Osteoblast (primary cell): Measurements from ENCODE around the gene RFXAP. TPM values are rescaled to one million over a fixed set of nuclear protein-coding genes. Genes with fewer than 3 reads are reported as not detected.

Source experiments
- DNase-seq: peaks from one replicate; pipeline ENCODE4 v3.0.0; 2011; ENCODE audit warnings: low spot score, mixed read lengths; ENCODE audit not compliant: insufficient read length; ENCODE audit errors: missing footprints
- H2AFZ ChIP-seq: 2 replicates; pipeline ENCODE4 v1.6.0; 2011; ENCODE audit warnings: mild to moderate bottlenecking, low read length
- H3K27ac ChIP-seq: 2 replicates; pipeline ENCODE4 v1.5.1; 2011; ENCODE audit warnings: mild to moderate bottlenecking, low read depth, low read length, moderate library complexity
- H3K27me3 ChIP-seq: 2 replicates; pipeline ENCODE4 v1.6.0; 2012; ENCODE audit warnings: mild to moderate bottlenecking, control low read depth, inconsistent platforms, low read length, moderate library complexity; ENCODE audit not compliant: insufficient read depth
- H3K36me3 ChIP-seq: 2 replicates; pipeline ENCODE4 v1.5.1; 2011; ENCODE audit warnings: mild to moderate bottlenecking, low read length, control low read depth, moderate library complexity; ENCODE audit not compliant: insufficient read depth
- H3K4me1 ChIP-seq: 2 replicates; pipeline ENCODE4 v1.5.1; 2011; ENCODE audit warnings: mild to moderate bottlenecking, low read length, control low read depth, moderate library complexity; ENCODE audit not compliant: insufficient read depth
- H3K4me2 ChIP-seq: 2 replicates; pipeline ENCODE4 v1.6.0; 2011; ENCODE audit warnings: mild to moderate bottlenecking, low read length; ENCODE audit not compliant: insufficient read depth
- H3K4me3 ChIP-seq: fragments of 200-600 bp; sonication (generic); 3 replicates; pipeline ENCODE4 v1.5.1; 2012; ENCODE audit warnings: mild to moderate bottlenecking, low read length, inconsistent platforms; ENCODE audit not compliant: insufficient read depth
- H3K79me2 ChIP-seq: 2 replicates; pipeline ENCODE4 v1.6.0; 2012; ENCODE audit warnings: mild to moderate bottlenecking, low read length, control low read depth, inconsistent platforms; ENCODE audit not compliant: insufficient read depth
- H3K9me3 ChIP-seq: 2 replicates; pipeline ENCODE4 v1.5.1; 2011; ENCODE audit warnings: low read depth, low read length, control low read depth
- H4K20me1 ChIP-seq: 2 replicates; pipeline ENCODE4 v1.6.0; 2012; ENCODE audit warnings: mild to moderate bottlenecking, low read length, control low read depth; ENCODE audit not compliant: insufficient read depth
- total RNA-seq: library from RNA; depleted of rRNA; stranded (reverse); fragments of >200 nt; gene quantifications from 2 replicates; pipeline ENCODE4 v1.2.3, GENCODE V29; 2012
- TF ChIP-seq, protein P1 (sequence below): IDR thresholded peaks from 2 replicates; pipeline ENCODE4 v1.5.1; 2011; ENCODE audit warnings: mild to moderate bottlenecking, low read depth, low read length, moderate library complexity; ENCODE audit errors: extremely low read depth

The RFXAP gene
- total RNA-seq, 1 donor: 2.9 TPM

DNA sequence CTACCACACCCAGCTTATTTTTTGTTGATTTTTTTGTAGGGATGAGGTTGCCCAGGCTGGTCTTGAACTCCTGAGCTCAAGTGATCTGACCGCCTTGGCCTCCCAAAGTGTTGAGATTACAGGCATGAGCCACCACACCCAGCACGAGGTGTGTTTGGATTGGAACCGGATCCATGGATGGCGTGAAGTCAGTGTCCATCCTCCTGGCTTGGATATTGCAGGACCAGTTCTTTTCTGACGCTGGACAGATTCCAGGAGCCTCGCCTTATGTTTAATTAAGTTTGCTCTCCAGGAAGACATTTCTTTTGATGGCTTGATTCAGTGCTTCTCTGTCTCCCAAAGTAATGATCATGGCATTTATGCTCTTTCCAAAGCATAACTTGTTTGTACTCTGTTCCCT, 14.4 kb upstream of the RFXAP start:
- Histone ChIP-seq H3K27ac (no peak overlapping the region), H3K27me3 (peaks cover 6% of the 10 kb centered on the region), H4K20me1 (no peaks in the 10 kb centered on the region), H2AFZ (no peak overlapping the region), H3K4me2 (no peak overlapping the region), H3K9me3 (no peaks in the 10 kb centered on the region), H3K4me3 (no peak overlapping the region), H3K4me1 (no peaks in the 10 kb centered on the region), H3K79me2 (no peaks in the 10 kb centered on the region), H3K36me3 (no peaks in the 10 kb centered on the region)
- TF ChIP-seq, protein P1, sequence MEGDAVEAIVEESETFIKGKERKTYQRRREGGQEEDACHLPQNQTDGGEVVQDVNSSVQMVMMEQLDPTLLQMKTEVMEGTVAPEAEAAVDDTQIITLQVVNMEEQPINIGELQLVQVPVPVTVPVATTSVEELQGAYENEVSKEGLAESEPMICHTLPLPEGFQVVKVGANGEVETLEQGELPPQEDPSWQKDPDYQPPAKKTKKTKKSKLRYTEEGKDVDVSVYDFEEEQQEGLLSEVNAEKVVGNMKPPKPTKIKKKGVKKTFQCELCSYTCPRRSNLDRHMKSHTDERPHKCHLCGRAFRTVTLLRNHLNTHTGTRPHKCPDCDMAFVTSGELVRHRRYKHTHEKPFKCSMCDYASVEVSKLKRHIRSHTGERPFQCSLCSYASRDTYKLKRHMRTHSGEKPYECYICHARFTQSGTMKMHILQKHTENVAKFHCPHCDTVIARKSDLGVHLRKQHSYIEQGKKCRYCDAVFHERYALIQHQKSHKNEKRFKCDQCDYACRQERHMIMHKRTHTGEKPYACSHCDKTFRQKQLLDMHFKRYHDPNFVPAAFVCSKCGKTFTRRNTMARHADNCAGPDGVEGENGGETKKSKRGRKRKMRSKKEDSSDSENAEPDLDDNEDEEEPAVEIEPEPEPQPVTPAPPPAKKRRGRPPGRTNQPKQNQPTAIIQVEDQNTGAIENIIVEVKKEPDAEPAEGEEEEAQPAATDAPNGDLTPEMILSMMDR: no peak
- DNase-seq: no peak

DNA sequence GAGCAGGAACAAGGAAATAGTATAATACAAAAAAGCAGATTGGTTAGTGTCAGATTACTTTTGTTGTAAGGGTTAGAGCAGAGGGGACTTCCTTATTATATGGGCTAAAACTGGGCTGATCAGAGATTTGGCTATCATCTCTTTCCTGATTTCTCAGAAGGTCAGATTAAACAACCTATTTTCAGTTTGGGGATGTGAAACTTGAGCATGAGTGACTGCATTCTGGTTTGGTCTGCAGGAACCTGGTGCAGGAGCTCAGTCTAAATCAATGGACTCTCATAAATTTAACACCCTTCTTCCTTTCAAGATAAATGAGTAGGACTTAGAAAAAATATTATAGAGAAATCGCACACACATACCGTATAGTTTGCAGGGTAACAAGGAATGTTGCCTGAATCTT, 12.9 kb upstream of the RFXAP start:
- Histone ChIP-seq H3K36me3 (no peaks in the 10 kb centered on the region), H3K9me3 (no peaks in the 10 kb centered on the region), H3K27me3 (peaks cover 8% of the 10 kb centered on the region), H3K27ac (no peak overlapping the region), H3K4me3 (no peak overlapping the region), H3K79me2 (no peaks in the 10 kb centered on the region), H2AFZ (no peak overlapping the region), H4K20me1 (no peaks in the 10 kb centered on the region), H3K4me2 (no peak overlapping the region), H3K4me1 (no peaks in the 10 kb centered on the region)
- TF ChIP-seq, protein P1: no peak
- DNase-seq: no peak

DNA sequence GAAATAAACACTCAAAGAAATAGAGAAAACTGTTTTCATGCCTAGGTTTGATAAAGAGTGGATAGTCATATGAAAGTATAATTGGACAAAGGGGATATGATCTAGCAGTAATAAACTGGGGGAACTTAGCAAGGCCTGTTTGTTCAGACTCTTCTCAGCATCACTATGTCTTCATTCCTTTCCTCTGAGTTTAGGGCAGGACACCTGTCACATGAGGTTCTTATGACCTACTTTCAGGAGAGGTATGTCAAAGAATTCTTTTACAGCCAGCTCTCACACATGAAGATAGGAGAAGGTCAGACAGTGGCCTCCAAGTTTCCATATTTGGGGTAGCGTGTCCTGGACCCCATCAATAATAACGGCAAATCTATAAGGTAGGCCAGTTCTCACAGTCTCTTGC, 11.4 kb upstream of the RFXAP start:
- no peaks in the 10 kb centered on the region for H3K9me3 ChIP-seq
- H3K4me2 ChIP-seq: no peak overlapping the region
- H3K36me3 ChIP-seq: no peaks in the 10 kb centered on the region
- TF ChIP-seq, protein P1: no peak
- H3K27me3 ChIP-seq: peaks cover 13% of the 10 kb centered on the region
- no peaks in the 10 kb centered on the region for H3K79me2 ChIP-seq
- H2AFZ ChIP-seq: no peak overlapping the region
- no peaks in the 10 kb centered on the region for H3K4me1 ChIP-seq
- no peak overlapping the region for H3K27ac ChIP-seq
- no peaks in the 10 kb centered on the region for H4K20me1 ChIP-seq
- DNase-seq: no peak
- H3K4me3 ChIP-seq: no peak overlapping the region

DNA sequence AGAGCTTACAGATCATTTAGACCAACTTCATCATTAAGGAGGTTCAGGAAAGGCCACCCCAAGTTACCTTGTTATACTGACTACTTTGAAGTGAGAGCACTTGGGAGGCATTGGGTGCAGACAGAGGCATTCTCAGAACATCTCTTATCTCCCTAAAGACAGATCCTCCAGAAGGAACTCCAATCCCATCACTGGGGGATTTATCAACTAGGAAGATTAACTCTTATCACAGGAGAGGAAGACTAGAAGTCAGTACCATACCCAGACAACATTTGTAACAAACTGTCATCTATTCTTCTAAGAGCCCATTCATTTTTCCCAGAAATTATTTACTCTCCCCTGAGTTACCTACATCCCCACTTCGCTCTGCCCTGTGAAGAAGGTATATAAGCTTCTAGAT, 5.8 kb upstream of the RFXAP start:
- no peak for DNase-seq
- Histone ChIP-seq H3K36me3 (no peaks in the 10 kb centered on the region), H3K4me3 (no peak overlapping the region), H3K4me2 (no peak overlapping the region), H2AFZ (no peak overlapping the region), H3K4me1 (peaks cover 3% of the 10 kb centered on the region), H3K27ac (no peak overlapping the region), H3K79me2 (no peaks in the 10 kb centered on the region), H4K20me1 (no peaks in the 10 kb centered on the region), H3K27me3 (peaks cover 16% of the 10 kb centered on the region), H3K9me3 (no peaks in the 10 kb centered on the region)
- TF ChIP-seq, protein P1: no peak
